DND-41 (cell line): Measurements from ENCODE around the gene GSN.

Experiments used
- EZH2 ChIP-seq: IDR thresholded peaks from 3 replicates; pipeline ENCODE4 v1.6.1; 2012; ENCODE audit warnings: borderline replicate concordance, low read depth, mild to moderate bottlenecking, moderate library complexity, low read length, inconsistent platforms; ENCODE audit not compliant: severe bottlenecking
- TF ChIP-seq, protein P1 (sequence below): IDR thresholded peaks from 2 replicates; pipeline ENCODE4 v1.5.1; 2012; ENCODE audit warnings: borderline replicate concordance, low read length, moderate library complexity, mild to moderate bottlenecking; ENCODE audit not compliant: poor library complexity, severe bottlenecking; ENCODE audit errors: extremely low read depth

- TF ChIP-seq, protein P1, sequence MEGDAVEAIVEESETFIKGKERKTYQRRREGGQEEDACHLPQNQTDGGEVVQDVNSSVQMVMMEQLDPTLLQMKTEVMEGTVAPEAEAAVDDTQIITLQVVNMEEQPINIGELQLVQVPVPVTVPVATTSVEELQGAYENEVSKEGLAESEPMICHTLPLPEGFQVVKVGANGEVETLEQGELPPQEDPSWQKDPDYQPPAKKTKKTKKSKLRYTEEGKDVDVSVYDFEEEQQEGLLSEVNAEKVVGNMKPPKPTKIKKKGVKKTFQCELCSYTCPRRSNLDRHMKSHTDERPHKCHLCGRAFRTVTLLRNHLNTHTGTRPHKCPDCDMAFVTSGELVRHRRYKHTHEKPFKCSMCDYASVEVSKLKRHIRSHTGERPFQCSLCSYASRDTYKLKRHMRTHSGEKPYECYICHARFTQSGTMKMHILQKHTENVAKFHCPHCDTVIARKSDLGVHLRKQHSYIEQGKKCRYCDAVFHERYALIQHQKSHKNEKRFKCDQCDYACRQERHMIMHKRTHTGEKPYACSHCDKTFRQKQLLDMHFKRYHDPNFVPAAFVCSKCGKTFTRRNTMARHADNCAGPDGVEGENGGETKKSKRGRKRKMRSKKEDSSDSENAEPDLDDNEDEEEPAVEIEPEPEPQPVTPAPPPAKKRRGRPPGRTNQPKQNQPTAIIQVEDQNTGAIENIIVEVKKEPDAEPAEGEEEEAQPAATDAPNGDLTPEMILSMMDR, result no peak
- no peak for TF ChIP-seq EZH2
Observed at GRCh38 chr9:121277026-121277425, 9.1 kb downstream of the GSN start.
